Hepatocyte (in vitro differentiated cells): ENCODE results near the gene KRT37. TPM values are rescaled to one million over a fixed set of nuclear protein-coding genes. Genes with fewer than 3 reads are reported as not detected.
A peak's percentile ranks its signal among the peaks of the same experiment; 100 is the strongest.
"Not testable (repeated sequence)": the region's sequence is repeated elsewhere in the genome, so short reads cannot be mapped to it uniquely, and the experiment has no call there.

Experiments used
- DNase-seq: peaks from one replicate; pipeline ENCODE4 v3.0.0-alpha.2; 2016; ENCODE audit warnings: low spot score
- H2AFZ ChIP-seq: fragments of 200-600 bp; sonication (generic); 2 replicates; pipeline ENCODE4 v1.6.0; 2016; ENCODE audit warnings: antibody characterized with exemption, mild to moderate bottlenecking
- H3K27ac ChIP-seq: fragments of 200-600 bp; sonication (generic); 2 replicates; pipeline ENCODE4 v1.5.1; 2016; ENCODE audit warnings: mild to moderate bottlenecking
- H3K27me3 ChIP-seq: fragments of 200-600 bp; sonication (generic); 2 replicates; pipeline ENCODE4 v1.6.1; 2016
- H3K36me3 ChIP-seq: fragments of 200-600 bp; sonication (generic); replicated peaks from 2 replicates; pipeline ENCODE4 v1.5.1; 2016; ENCODE audit warnings: low read depth; ENCODE audit not compliant: insufficient read depth
- H3K4me1 ChIP-seq: fragments of 200-600 bp; sonication (generic); 2 replicates; pipeline ENCODE4 v1.5.1; 2016; ENCODE audit warnings: mild to moderate bottlenecking, moderate library complexity; ENCODE audit not compliant: insufficient read depth
- H3K4me2 ChIP-seq: fragments of 200-600 bp; sonication (generic); 2 replicates; pipeline ENCODE4 v1.6.0; 2016
- H3K4me3 ChIP-seq: fragments of 200-600 bp; sonication (generic); 2 replicates; pipeline ENCODE4 v1.5.1; 2016; ENCODE audit warnings: mild to moderate bottlenecking
- H3K79me2 ChIP-seq: fragments of 200-600 bp; sonication (generic); 2 replicates; pipeline ENCODE4 v1.6.0; 2017; ENCODE audit warnings: mild to moderate bottlenecking
- H3K9me2 ChIP-seq: fragments of 200-600 bp; sonication (generic); replicated peaks from 2 replicates; pipeline ENCODE4 v1.6.0; 2017; ENCODE audit warnings: mild to moderate bottlenecking; ENCODE audit not compliant: insufficient read depth
- H3K9me3 ChIP-seq: fragments of 200-600 bp; sonication (generic); 2 replicates; pipeline ENCODE4 v1.5.1; 2016; ENCODE audit warnings: low read depth, mild to moderate bottlenecking
- H4K20me1 ChIP-seq: fragments of 200-600 bp; sonication (generic); 2 replicates; pipeline ENCODE4 v1.6.0; 2016; ENCODE audit warnings: mild to moderate bottlenecking; ENCODE audit not compliant: insufficient read depth, poor library complexity, severe bottlenecking
- CTCF ChIP-seq: fragments of 200-600 bp; sonication (generic); IDR thresholded peaks from 2 replicates; pipeline ENCODE4 v1.5.1; 2016; ENCODE audit warnings: antibody characterized with exemption, mild to moderate bottlenecking; ENCODE audit not compliant: poor library complexity
- EZH2 ChIP-seq: fragments of 200-600 bp; sonication (generic); IDR thresholded peaks from 2 replicates; pipeline ENCODE4 v1.6.1; 2016; ENCODE audit warnings: antibody characterized with exemption, mild to moderate bottlenecking, borderline replicate concordance
- EZH2phosphoT487 ChIP-seq: fragments of 200-600 bp; sonication (generic); IDR thresholded peaks from one replicate; pipeline ENCODE4 v1.6.1; 2018; ENCODE audit warnings: antibody characterized with exemption, mild to moderate bottlenecking, low read depth, moderate library complexity; ENCODE audit not compliant: unreplicated experiment, severe bottlenecking
- WGBS: methylation state at CpG from one replicate; pipeline ENCODE4 v1.1.6; 2016; ENCODE audit warnings: low lambda C conversion rate; ENCODE audit errors: missing lambda C conversion rate; 5-methylcytosine and 5-hydroxymethylcytosine counted together
- polyA plus RNA-seq: library from polyadenylated mRNA; unstranded; fragments of >200 nt; fragmentation: Nextera tagmentation; extraction: Ambion mirVana; gene quantifications from 2 replicates; pipeline ENCODE4 v1.2.1, GENCODE V29; 2016
- total RNA-seq: library from RNA; depleted of rRNA; stranded (reverse); fragments of >200 nt; gene quantifications from 2 replicates; pipeline ENCODE4 v1.2.3, GENCODE V29; 2014

KRT37 gene
- total and polyA plus RNA-seq, 2 experiments from 2014 or later: not detected

GRCh38 chr17:41429667-41430066, 5.3 kb upstream of the KRT37 start:
- TF ChIP-seq EZH2 (no peak), EZH2phosphoT487 (no peak), CTCF (no peak)
- 69% methylated on average over 7 of the region's 7 CpGs for WGBS
- no peak overlapping the region for H2AFZ ChIP-seq
- H3K4me2 ChIP-seq: no peak overlapping the region
- H3K4me1 ChIP-seq: no peaks in the 10 kb centered on the region
- H3K4me3 ChIP-seq: no peak overlapping the region
- no peaks in the 10 kb centered on the region for H3K79me2 ChIP-seq
- H3K27ac ChIP-seq: no peak overlapping the region
- H3K9me3 ChIP-seq: no peaks in the 10 kb centered on the region
- no peaks in the 10 kb centered on the region for H3K9me2 ChIP-seq
- no peaks in the 10 kb centered on the region for H3K27me3 ChIP-seq
- H4K20me1 ChIP-seq: no peaks in the 10 kb centered on the region
- DNase-seq: no peak
- H3K36me3 ChIP-seq: no peaks in the 10 kb centered on the region

- H3K36me3 ChIP-seq: no peaks in the 10 kb centered on the region
- H3K4me3 ChIP-seq: no peak overlapping the region
- H3K4me2 ChIP-seq: no peak overlapping the region
- no peaks in the 10 kb centered on the region for H3K9me3 ChIP-seq
- no peak for DNase-seq
- H3K9me2 ChIP-seq: no peaks in the 10 kb centered on the region
- H3K4me1 ChIP-seq: no peaks in the 10 kb centered on the region
- no peak overlapping the region for H2AFZ ChIP-seq
- H4K20me1 ChIP-seq: no peaks in the 10 kb centered on the region
- TF ChIP-seq EZH2: no peak
- TF ChIP-seq EZH2phosphoT487: no peak
- no peak for TF ChIP-seq CTCF
- H3K27me3 ChIP-seq: no peaks in the 10 kb centered on the region
- WGBS: 66% methylated on average over 4 of the region's 4 CpGs
- no peaks in the 10 kb centered on the region for H3K79me2 ChIP-seq
- no peak overlapping the region for H3K27ac ChIP-seq
Observed at GRCh38 chr17:41428591-41429291, 4.4 kb upstream of the KRT37 start.

GRCh38 chr17:41422586-41422985, 1.8 kb downstream of the KRT37 start:
- not testable (repeated sequence) for H3K9me3 ChIP-seq, H3K27me3 ChIP-seq, H3K36me3 ChIP-seq, H3K4me2 ChIP-seq, H2AFZ ChIP-seq, H3K4me1 ChIP-seq, H3K4me3 ChIP-seq, H3K79me2 ChIP-seq, H3K27ac ChIP-seq, H3K9me2 ChIP-seq, H4K20me1 ChIP-seq, DNase-seq
- WGBS: over 99% methylated on average over 11 of the region's 11 CpGs

GRCh38 chr17:41421617-41422016, 2.8 kb downstream of the KRT37 start:
- H3K4me1 ChIP-seq: peaks cover 16% of the 10 kb centered on the region
- H3K4me2 ChIP-seq: no peak overlapping the region
- H3K36me3 ChIP-seq: no peaks in the 10 kb centered on the region
- no peaks in the 10 kb centered on the region for H3K27me3 ChIP-seq
- no peak for DNase-seq
- TF ChIP-seq EZH2phosphoT487 (no peak), CTCF (no peak), EZH2 (no peak)
- no peaks in the 10 kb centered on the region for H4K20me1 ChIP-seq
- H2AFZ ChIP-seq: no peak overlapping the region
- H3K9me3 ChIP-seq: no peaks in the 10 kb centered on the region
- no peak overlapping the region for H3K4me3 ChIP-seq
- 54% methylated on average over 4 of the region's 4 CpGs for WGBS
- peak overlapping the region; percentile 69 for H3K27ac ChIP-seq
- H3K9me2 ChIP-seq: no peaks in the 10 kb centered on the region
- no peaks in the 10 kb centered on the region for H3K79me2 ChIP-seq
